GM18870 (cell line): ENCODE data around the gene TTLL6.
"Not testable (repeated sequence)": the region's sequence is repeated elsewhere in the genome, so short reads cannot be mapped to it uniquely, and the experiment has no call there.

Experiments
- ATAC-seq: cut with Tn5 transposase; IDR thresholded peaks from one replicate; pipeline ENCODE4 v1.9.1; 2021; ENCODE audit warnings: moderate library complexity; ENCODE audit not compliant: unreplicated experiment

Gene TTLL6

DNA sequence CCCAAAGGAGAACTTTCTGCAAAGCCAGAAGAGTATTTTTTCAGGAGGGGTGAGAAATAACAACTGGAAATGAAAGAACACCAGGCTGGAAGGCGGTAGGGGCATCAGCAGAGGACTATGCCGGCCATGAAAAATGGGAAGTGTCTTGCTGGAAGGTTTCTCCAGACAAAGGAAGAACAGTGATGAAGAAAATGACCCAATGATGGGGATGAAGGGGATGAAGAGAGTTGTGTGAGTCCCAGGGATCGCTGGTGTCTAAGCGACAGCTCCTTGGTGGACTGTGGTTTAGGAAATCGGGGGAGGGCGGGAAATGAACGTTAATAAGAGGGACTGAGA is 623 bp downstream of the TTLL6 start:
- ATAC-seq = no peak

DNA sequence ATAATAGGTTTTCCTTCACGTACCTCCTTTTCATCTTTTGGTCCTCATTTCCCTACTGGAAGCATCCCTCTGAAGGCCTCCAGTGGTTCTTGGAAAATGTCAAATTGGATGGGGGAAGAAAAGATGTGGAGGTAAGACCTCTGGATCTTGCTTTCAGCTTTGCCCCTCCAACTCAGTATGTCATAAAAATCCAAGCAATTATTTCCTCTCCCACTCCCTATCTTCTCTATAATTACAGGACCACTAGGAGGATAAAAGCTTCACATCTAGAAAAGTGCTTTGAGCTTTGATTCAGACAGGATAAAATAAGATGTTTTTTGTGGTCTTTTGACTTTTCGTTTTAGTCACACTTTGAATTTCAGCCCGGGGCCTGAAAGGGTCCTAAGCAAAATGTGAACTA is 1.7 kb downstream of the TTLL6 start:
- no peak for ATAC-seq

DNA sequence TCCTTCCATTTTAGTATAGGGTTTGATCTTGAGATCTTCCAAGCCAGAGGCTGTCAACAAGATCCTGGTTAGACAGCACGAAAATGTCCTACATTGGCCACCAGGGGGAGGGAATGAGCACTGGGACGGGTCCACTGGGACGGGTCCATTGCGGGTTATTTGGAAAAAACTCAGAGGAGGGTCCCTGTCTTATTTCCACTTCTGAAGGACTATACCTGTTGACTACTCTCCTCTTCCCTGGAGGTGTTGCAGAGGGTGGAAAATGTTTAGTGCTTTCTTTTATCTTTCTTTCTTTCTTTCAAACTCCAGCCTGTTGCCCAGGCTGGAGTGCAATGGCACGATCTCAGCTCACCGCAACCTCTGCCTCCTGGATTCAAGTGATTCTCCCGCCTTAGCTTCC is 2.5 kb downstream of the TTLL6 start:
- no peak for ATAC-seq

DNA sequence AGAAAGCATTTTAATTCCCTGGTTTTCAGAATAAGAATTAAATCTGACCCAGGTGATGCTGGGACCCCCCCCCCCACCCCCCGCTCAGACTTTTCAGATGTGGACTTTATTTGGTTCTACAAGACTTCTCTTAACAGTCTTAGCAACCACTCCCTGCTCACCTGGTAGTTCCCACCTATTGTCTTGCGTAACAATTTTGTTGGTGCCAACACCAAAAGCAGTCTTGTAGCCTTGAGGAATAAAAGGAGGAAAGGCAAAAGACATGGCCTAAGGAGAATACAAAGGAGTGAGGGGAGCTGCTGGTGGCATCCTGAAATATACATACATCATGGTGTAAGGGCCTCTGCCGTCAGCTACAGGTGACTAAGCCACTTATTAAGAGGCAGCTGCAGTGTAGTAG is 5.0 kb downstream of the TTLL6 start:
- no peak for ATAC-seq

DNA sequence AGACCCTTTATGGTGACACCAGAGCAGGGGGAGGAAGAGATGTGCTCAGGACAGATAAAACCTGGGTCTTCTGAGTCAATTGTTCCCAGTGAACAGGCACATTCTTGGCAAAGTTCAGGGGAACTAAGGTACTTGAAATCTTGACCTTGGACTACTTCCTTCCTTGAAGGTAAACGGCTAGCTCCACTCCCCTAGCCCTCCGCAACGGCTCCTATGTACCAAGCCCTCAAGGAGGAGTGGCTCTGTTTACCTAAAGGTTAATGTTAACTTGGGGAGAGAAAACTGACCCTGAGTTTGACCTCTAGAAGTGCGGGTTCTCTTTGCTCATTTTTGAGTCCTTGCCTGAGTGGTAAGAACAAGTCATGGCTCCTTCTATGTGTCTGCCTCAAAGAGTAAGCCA is 7.8 kb downstream of the TTLL6 start:
- no peak for ATAC-seq

DNA sequence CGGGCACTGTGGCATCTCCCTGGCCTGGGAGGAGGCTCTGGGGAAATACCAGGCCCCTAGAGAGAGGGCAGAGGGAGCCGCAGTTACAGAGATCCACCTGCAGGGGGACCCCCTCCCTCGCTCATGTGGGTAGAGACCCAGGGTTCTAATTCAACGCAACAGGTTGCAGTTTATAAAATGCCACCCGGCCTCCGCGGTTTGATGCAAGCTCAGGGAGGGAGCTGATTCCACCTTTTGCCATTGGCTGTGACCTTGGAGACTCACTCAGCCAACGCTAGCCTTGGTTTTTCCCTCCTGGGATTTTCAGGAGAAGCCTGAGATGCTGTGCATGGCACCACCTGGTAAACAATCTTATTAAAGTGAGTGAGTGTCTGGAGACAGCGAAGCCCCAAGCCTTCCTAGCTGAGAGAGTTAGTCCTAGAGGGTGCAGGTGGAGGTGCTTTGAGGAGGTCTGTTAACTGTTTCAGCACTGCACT is 12.1 kb downstream of the TTLL6 start:
- ATAC-seq = no peak

DNA sequence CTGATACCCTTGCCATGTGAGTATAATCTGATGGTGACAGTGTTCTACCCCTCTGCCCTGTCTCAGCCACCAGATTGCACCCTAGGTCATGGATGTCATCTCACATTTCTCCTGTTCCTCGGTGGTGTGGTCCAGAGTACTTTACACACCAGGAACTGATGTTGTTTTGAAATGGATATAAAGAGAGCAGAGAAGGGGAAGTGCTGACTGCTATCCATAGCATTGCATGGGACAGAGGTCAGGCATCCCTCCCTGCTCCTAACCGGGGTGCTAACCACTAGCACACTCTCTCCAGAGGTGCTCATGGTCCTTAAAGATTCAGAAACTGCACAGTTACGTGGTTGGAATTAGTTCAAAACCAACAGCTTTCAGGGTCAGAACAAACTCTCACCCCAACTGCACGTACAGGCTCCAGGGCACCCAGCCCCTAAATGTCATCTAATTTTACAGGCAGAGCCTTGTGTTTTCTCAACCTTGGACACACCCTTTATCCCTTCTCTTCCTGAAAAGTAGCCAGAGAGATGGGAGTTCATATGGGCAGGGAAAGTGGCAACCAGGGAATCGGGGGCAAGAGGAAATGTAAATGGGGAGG is 16.3 kb downstream of the TTLL6 start:
- no peak for ATAC-seq

DNA sequence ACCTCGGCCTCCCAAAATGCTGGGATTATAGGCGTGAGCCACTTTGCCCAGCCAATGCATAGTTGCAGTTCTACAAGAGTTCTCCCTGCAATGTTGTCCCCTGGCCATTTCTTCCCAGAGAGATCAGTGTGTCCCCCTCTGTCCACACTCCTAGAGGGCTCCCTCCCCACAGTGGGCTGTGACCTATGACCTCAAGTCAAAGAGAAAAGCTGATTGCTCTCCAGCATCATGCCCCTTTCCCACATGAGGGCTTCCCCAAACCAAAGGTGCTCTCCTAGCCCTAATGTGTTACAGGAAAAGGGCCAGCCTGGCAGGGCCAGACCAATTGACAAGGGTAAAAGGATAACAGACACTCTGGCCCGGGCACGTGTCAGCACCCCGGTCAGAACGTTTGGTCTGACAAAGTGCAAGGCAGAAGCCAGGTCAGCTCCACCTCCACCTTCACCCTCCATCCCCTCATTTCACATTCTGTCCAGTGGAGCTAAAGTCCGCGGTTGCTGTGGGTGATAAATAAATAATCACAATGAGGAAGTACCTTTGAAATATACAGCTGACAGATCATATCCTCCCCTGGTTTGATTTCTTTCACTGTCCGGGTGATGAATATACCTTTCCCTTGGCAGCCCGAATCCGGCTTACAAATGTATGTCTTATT is 17.8 kb downstream of the TTLL6 start:
- ATAC-seq = no peak

DNA sequence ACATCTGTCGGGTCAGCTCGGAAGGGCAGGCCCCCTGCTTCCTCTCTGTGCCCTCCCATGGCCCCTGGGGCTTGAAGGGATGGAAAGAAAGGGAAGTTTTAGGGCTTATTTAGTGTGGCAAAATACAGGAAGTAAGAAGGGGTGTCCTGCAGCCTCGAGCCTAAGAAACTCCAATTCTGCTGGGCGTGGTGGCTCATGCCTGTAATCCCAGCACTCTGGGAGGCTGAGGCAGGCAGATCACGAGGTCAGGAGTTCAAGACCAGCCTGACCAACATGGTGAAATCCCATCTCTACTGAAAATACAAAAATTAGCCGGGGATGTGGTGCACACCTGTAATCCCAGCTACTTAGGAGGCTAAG is 20.9 kb downstream of the TTLL6 start:
- ATAC-seq = not testable (repeated sequence)

DNA sequence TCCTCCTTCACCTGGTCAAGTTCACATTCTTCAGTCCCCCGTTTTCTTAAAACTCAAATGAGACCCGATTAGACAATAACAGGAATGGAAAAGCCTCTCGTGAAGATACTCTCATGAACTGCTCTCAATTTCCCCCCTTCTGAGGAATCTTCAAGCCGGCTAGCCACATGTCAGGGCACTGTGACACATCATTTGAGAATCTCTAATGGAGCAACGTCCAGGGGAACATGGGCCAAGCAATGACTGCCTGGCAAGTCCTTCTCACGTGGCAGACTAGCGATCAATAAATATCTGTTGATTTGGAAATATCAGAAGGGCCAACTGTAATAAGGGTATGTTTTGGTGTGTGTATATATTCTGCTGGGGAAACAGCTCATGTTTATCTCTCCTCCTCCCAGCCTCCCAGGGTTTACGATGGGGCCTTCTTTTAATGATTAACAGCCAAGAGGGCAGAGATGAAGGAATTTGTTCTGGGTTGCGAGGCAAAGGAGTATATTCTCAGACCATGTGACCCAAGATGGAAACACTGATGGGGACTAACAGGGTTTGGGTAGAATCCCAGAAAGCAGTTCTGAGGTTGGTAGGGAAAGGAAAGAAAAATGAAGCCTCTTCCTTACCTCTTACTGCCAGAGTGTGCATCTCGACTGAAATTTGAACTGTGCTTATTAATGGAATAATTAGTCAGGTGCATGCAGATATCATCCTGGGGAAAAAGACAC is 21.4 kb downstream of the TTLL6 start:
- no peak for ATAC-seq

DNA sequence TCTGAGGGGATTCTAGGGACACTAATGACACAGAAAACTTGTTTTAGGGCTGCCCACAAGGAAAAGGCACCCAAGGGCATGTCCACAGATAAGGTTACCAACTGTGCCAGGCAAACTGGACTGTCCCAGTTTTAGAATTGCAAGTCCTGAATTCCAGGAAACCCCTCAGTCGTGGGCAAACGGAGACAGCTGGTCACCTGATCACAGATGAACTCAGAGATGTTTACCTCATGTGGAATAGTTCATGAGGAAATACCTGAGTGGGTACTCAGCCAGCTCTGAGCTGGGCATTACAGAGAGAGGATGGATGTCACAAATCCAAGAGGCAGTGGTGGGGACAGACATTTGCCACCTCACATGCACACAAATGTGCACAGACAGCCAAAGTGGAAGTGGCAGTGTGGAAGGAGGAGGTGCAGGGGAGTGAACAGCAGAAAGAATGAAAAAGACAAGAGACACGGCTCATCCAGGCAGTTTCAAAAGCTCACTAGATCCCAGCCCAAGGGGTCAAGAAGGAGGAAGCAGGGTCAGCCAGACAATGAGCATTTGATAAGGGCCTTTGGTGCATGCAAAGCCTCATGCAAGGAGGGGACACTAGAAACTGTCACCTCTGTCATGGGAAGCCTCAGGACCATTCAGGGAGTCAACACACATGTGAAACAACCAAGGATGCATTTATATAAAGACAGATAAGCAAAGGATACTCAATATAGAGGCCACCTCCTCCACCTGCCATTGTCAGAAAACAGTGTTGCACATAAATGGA is 24.8 kb downstream of the TTLL6 start:
- ATAC-seq = no peak

DNA sequence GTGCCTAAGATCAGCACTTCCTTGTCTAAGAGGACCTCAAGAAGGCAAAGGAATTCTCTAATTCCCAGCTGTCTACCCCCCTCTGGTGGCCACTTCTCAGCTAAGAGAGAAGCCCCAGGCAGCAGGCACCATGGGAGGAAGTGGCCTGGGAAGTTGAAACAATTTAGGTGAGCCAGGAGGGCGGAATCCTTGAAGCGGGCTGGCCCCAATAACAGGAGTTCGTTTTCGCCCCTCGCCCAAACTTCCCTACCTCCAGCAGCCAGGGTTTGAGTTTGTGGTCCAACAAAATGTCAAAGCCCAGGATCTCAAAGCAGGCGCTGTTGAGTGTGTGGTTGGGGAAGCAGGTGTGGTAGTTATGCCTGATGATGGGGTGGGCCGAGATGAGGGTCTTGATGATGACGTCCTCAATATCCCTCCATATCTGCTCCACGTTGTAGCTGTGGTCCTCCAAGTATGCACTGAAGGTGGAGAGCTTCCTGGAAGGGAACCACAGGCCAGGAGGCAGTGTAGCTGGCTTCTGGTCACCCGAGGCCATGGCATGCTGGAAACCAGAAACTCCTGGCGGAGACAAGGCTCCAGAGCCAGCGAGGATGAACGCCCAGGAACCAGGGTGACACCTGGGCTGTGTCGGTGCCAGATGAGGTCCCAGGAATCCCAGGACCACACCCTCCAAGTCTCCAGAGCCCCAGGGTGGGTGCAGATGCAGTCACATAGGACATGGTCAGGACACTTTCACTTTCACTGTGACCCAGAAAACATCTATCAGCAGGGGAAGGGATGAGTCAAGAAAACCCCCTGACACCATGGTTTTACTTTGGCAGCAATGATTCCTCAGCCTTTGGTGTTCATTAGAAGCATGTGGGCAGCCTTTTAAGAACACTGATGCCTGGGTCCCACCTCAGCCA is 25.6 kb downstream of the TTLL6 start:
- no peak for ATAC-seq

DNA sequence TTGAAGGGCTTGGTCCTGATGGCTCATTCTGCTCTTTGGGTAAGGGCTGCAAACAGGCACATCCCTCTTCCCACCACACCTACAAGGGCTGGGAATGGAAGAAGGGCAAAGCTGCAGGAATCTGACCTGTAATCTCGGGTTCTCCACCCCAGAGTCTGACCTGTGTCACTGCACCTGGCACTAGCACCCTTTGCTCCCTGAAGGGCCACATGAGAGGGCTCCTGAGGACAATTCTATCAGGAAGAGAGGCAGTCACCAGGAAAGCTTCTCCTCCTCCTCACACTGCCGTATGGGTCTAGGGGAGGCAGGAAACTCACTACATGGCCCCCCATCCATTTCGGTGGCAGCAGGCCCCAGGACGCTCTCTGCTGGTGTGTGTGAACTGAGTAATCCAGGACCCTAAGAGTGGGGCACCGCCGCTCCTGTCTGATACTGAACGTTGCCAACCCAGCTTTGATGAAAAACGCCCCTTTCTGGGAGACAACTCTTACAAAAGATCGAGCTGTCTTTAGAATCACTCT is 26.4 kb downstream of the TTLL6 start:
- no peak for ATAC-seq

DNA sequence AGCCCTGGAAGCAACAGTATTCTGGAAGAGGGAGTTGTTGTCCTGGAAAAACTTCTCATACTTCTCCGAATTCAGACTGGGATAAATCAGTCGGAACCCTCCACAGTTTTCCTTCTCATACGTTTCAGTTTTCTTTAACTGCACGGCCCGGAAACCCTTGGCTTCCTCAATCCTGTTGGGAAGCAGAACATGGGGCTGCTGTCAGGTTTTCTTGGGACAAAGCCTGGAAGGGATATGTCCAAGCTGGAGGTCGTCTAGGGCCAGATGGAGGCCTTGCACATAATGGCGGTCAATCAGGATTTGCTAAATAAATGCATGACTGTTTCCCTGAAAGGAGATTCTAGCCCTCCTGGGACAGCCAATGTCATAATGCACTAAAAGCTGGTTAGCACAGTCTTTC is 29.2 kb downstream of the TTLL6 start:
- no peak for ATAC-seq

DNA sequence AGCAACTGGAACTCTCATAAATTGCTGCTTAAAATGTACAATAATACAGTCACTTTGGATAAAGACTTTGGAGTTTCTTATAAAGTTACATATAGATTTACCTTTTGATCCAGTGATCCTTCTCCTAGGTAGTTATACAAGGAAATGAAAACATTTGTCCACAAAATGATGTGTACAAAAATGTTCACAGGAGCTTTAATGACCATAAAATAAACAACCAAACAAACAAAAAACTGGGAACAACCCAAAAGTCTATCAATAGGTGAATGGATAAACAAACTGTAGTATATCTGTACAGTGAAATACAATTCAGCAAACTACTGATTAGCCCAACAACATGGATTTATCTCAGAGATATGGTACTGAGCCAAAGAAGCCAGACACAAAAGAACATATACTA is 37.6 kb downstream of the TTLL6 start:
- no peak for ATAC-seq

DNA sequence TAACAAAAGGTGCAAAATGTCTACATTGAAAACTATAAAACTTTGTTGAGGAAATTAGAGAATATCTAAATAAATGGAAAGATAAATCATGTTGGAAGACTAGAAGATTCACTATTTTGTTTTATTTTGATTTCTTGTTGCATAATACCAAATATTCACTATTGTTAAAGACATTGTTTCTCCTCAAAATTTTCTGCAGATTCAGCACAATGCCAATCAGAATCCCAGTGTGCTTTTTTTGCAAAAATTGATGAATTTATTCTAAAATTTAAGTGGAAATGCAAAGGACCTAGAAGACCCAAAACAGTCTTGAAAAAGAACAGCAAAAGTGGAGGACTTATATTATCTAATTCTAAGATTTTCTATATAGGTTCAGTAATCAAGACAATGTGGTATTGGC is 40.4 kb downstream of the TTLL6 start:
- no peak for ATAC-seq

DNA sequence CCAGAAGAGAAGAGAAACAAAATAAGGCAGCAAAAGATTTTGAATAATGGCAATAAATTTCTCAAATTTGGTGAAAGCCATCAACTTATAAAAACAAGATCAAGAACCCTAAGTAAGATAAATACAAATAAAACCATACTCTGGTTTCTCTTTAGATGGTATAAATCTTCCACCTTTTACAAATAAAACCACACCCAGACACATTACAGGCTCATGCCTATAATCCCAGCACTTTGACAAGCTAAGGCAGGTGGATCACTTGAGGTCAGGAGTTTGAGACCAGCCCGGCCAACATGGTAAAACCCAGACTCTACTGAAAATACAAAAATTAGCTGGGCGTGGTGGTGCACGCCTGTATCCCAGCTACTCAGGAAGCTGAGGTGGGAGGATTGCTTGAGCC is 43.8 kb downstream of the TTLL6 start:
- no peak for ATAC-seq

DNA sequence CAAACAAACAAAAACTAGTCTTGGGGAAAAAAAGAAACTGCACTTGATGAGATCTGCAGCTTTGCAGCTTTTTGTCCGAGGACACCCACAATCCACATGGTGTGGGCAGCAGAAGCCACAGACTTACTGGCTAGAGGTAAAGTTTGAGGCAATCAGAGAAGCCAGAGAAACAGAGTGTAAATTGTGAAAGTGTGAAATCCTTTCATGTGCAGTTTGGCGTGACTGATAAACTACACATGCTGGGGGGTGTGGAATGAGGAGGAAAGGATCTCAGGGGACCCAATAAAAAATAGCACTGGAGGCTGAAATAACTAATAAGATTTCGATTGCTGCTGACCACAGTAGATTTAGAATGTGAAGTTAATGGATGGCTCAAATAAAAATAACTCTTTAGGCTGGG is 46.1 kb downstream of the TTLL6 start:
- ATAC-seq = no peak

DNA sequence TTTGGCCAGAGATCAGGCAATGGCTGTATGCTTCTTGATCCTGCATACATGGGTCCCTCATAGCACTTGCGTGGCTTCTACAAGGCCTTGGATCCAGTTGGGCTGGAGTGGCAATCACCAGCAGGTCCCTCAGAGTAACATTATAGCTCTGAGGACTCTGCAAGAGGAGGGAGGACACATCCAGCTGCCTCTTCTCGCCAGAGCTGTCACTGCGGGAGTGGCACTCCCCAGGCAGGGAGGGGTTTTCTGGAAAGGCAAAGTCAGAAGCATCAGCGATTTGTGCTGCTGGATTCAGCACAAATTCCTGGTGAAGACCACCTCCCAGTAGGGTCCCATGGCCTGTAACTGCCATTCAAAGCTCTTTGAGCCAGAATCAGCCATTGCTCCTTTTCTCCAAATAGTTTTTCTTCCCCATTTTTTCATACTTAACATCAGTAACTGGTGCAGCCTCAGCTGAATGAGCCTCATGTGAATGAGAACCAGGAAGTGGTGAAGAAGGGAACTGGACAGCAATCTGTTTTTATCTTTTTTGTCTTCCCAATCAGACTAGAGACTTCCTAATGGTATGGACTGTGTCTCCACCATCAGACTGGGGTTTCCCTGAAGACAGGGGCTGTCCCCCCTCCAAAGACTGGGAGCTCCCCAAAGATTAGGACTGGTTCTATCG is 47.9 kb downstream of the TTLL6 start:
- no peak for ATAC-seq

DNA sequence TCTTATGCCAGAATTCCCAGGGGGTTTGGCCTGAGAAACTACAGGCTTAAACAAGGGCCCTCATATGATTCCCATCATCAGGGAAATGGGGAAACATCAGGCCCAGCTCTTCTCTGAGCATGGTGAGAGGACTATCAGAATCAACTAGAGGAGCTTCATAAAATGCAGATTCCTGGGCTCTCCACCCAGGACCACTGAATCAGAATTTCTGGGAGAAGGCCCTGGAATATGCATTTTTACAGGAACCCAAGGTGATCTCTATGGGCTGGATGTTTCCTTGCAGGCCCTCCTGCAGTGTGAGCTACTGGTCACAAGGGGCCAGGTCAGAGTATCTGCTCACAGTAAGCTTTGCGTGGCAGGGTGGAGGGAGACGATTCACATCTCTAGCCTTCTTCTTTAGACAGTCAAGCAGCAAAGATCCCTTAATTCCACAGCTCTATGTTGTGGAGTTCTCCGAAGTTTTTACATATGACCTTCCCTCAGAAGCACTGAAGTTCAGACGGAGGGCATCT is 49.7 kb downstream of the TTLL6 start:
- ATAC-seq = no peak
